Chondrocyte (in vitro differentiated cells): Measurements from ENCODE around the gene SLC22A23. TPM values are rescaled to one million over a fixed set of nuclear protein-coding genes. Genes with fewer than 3 reads are reported as not detected.

Source experiments
- DNase-seq: peaks from one replicate; pipeline ENCODE4 v3.0.0; 2021; ENCODE audit warnings: mixed read lengths, low spot score
- H3K27ac Mint-ChIP-seq: one replicate; pipeline ENCODE4 v1.8.0; 2021; ENCODE audit warnings: mild to moderate bottlenecking, moderate library complexity, mixed read lengths; ENCODE audit not compliant: unreplicated experiment
- H3K27me3 Mint-ChIP-seq: 2 replicates; pipeline ENCODE4 v1.8.0; 2021; ENCODE audit warnings: low read depth, mixed read lengths
- H3K36me3 Mint-ChIP-seq: 2 replicates; pipeline ENCODE4 v1.8.0; 2021; ENCODE audit warnings: low read depth, mixed read lengths
- H3K4me1 Mint-ChIP-seq: 2 replicates; pipeline ENCODE4 v1.8.0; 2021; ENCODE audit warnings: low read depth, mild to moderate bottlenecking, mixed read lengths
- H3K4me3 Mint-ChIP-seq: one replicate; pipeline ENCODE4 v1.8.0; 2021; ENCODE audit warnings: mild to moderate bottlenecking, moderate library complexity, mixed read lengths; ENCODE audit not compliant: unreplicated experiment
- H3K9me3 Mint-ChIP-seq: 2 replicates; pipeline ENCODE4 v1.8.0; 2021; ENCODE audit warnings: low read depth, mixed read lengths
- CTCF ChIP-seq: fragments of 200-600 bp; sonication (generic); IDR thresholded peaks from 2 replicates; pipeline ENCODE4 v1.5.0; 2021; ENCODE audit warnings: antibody characterized with exemption, mild to moderate bottlenecking, moderate library complexity
- total RNA-seq: library from RNA; stranded (reverse); gene quantifications from 3 replicates; pipeline ENCODE4 v1.2.1, GENCODE V29; 2021

SLC22A23 gene
- total RNA-seq, 1 donor from 2014 or later: 36.4 TPM

- no peaks in the 10 kb centered on the region for H3K27me3 Mint-ChIP-seq
- H3K36me3 Mint-ChIP-seq: peaks cover 5% of the 10 kb centered on the region
- no peak for TF ChIP-seq CTCF
- peaks cover 26% of the 10 kb centered on the region for H3K4me1 Mint-ChIP-seq
- H3K27ac Mint-ChIP-seq: peak overlapping the region; percentile 65
- H3K4me3 Mint-ChIP-seq: no peak overlapping the region
- H3K9me3 Mint-ChIP-seq: no peaks in the 10 kb centered on the region
- no peak for DNase-seq
Measured at GRCh38 chr6:3443221-3443515, 13.7 kb downstream of the SLC22A23 start.

DNA sequence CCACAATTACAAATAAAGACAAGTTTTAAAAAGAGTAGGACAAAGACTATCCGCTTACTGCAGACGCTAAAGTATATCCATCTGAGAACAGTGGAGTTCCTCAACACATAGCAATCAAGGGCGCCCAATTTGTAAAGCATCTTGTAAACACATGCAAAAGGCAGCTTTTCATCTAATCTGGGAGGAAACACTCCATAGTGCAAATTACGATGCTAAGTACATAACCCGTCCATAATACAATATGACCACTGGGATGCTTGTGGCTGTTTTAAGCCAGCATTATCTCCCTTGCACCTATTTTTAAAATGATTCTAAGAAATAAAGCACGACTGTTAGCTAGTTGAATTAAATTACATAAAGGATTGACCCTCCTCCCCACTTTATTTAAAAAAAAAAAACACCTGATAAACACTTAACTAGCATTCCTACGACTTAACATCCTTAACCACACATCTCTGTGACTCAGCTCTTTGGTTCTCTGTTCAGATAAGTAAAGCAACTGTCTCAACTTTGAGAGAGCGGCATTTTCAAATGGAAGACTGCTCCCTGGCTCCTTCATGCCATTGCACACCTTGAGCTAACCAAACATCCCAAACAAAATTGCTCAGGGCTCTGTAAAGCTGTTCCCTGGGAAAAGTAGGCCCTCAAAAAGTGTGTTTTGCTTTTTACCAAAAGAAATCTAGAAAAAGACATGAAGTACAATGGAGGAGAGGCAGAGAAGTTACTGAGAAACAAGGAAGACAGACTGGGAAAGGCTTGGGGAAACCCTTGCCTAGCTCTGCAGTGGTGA, 14.2 kb downstream of the SLC22A23 start:
- no peaks in the 10 kb centered on the region for H3K9me3 Mint-ChIP-seq
- TF ChIP-seq CTCF: peak; percentile 9
- H3K36me3 Mint-ChIP-seq: peaks cover 8% of the 10 kb centered on the region
- no peaks in the 10 kb centered on the region for H3K27me3 Mint-ChIP-seq
- H3K4me1 Mint-ChIP-seq: peaks cover 31% of the 10 kb centered on the region
- no peak overlapping the region for H3K4me3 Mint-ChIP-seq
- DNase-seq: no peak
- H3K27ac Mint-ChIP-seq: peak overlapping the region; percentile 65

GRCh38 chr6:3440911-3441310, 15.9 kb downstream of the SLC22A23 start:
- Mint-ChIP-seq H3K4me1 (peaks cover 38% of the 10 kb centered on the region), H3K9me3 (no peaks in the 10 kb centered on the region), H3K27me3 (no peaks in the 10 kb centered on the region), H3K4me3 (no peak overlapping the region), H3K36me3 (peaks cover 11% of the 10 kb centered on the region), H3K27ac (no peak overlapping the region)
- TF ChIP-seq CTCF: no peak
- DNase-seq: no peak

GRCh38 chr6:3439961-3440360, 16.9 kb downstream of the SLC22A23 start:
- no peak overlapping the region for H3K4me3 Mint-ChIP-seq
- no peaks in the 10 kb centered on the region for H3K27me3 Mint-ChIP-seq
- no peak for TF ChIP-seq CTCF
- H3K9me3 Mint-ChIP-seq: no peaks in the 10 kb centered on the region
- peak overlapping the region; percentile 39 for H3K27ac Mint-ChIP-seq
- no peak for DNase-seq
- H3K4me1 Mint-ChIP-seq: peaks cover 38% of the 10 kb centered on the region
- peaks cover 14% of the 10 kb centered on the region for H3K36me3 Mint-ChIP-seq

DNA sequence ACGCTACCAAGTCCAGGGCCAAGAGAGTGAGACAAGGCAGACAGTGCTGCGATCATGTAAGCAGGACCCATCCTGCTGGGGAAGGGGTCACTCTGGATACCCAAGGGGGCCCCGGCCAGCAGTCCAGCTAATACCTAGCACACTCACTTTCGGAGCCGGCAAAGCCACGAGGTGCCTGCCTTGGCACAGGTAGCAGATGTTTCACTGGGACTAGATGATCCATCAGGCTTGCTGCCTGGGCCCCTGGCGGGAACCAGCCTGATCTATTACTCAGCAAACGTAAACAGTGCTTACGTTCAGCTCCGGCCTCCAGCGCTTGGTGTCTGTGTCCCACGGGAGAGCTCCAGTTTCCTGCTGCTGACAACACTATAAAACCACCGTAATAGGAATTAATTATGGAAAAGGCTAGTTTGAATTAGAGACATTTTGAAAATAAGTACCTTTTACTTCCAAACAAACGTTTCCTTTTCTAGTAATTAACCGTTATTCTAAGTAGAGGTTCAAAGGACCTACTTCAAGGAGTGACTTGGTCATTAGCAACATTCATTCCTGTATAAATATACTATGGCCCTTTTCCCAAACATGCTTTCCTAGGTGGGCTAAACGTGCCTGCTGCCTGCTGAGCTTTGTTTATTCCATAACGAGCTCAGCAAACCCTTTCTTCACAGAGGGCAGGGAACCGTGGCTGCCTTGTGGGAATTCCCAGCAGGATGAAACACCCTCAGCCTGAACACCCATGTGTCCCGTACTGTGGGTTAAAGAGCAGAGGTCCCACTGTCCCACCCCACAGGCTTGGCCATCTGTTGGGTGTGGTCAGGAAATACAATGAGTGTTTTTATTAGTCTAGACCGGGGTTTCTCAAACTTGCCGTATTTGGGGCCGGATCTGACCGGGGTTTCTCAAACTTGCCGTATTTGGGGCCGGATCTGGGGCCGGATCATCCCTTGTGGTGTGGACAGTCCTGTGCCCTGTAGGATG, 18.4 kb downstream of the SLC22A23 start:
- H3K4me3 Mint-ChIP-seq: peak overlapping the region; percentile 36
- no peak for TF ChIP-seq CTCF
- peaks cover 14% of the 10 kb centered on the region for H3K36me3 Mint-ChIP-seq
- H3K27ac Mint-ChIP-seq: peak overlapping the region; percentile 96
- no peaks in the 10 kb centered on the region for H3K27me3 Mint-ChIP-seq
- peaks cover 38% of the 10 kb centered on the region for H3K4me1 Mint-ChIP-seq
- no peak for DNase-seq
- H3K9me3 Mint-ChIP-seq: no peaks in the 10 kb centered on the region
